ENCODE measurements around the gene HOXA9.
A peak's percentile ranks its signal among the peaks of the same experiment; 100 is the strongest.

The HOXA9 gene

GRCh38 chr7:27204851-27205322 is 39.5 kb upstream of the HOXA9 start:
- ATAC-seq (ENCODE audit: low read depth) (no peak), DNase-seq (ENCODE audit: low spot score in 2 of 2) (peak in 1 of 2 donors; percentile 22)
- Mint-ChIP-seq H3K27me3 (peaks cover 38% of the 10 kb centered on the region), H3K4me1 (peaks cover 17% of the 10 kb centered on the region), H3K27ac (peak overlapping the region; percentile 68), H3K36me3 (no peaks in the 10 kb centered on the region), H3K9me3 (no peaks in the 10 kb centered on the region), H3K4me3 (no peak overlapping the region)

GRCh38 chr7:27203964-27204594 is 38.7 kb upstream of the HOXA9 start:
- no peak for DNase-seq (ENCODE audit: low spot score in 2 of 2)
- no peak overlapping the region for H3K4me3 Mint-ChIP-seq
- H3K4me1 Mint-ChIP-seq, result peaks cover 18% of the 10 kb centered on the region
- no peaks in the 10 kb centered on the region for H3K36me3 Mint-ChIP-seq
- H3K27ac Mint-ChIP-seq, result peak overlapping the region; percentile 24
- H3K27me3 Mint-ChIP-seq, result peaks cover 35% of the 10 kb centered on the region
- no peaks in the 10 kb centered on the region for H3K9me3 Mint-ChIP-seq
- ATAC-seq (ENCODE audit: low read depth), result no peak

GRCh38 chr7:27203365-27203953 is 38.1 kb upstream of the HOXA9 start:
- DNase-seq (ENCODE audit: low spot score in 2 of 2), result no peak
- Mint-ChIP-seq H3K4me3 (no peak overlapping the region), H3K36me3 (no peaks in the 10 kb centered on the region), H3K9me3 (no peaks in the 10 kb centered on the region), H3K27me3 (peaks cover 32% of the 10 kb centered on the region), H3K27ac (no peak overlapping the region), H3K4me1 (peaks cover 21% of the 10 kb centered on the region)
- no peak for ATAC-seq (ENCODE audit: low read depth)

- no peak overlapping the region for H3K27ac Mint-ChIP-seq
- H3K4me1 Mint-ChIP-seq, result peaks cover 21% of the 10 kb centered on the region
- ATAC-seq (ENCODE audit: low read depth), result no peak
- H3K36me3 Mint-ChIP-seq, result no peaks in the 10 kb centered on the region
- no peak overlapping the region for H3K4me3 Mint-ChIP-seq
- H3K27me3 Mint-ChIP-seq, result peaks cover 34% of the 10 kb centered on the region
- no peak for DNase-seq (ENCODE audit: low spot score in 2 of 2)
- peaks cover 2% of the 10 kb centered on the region for H3K9me3 Mint-ChIP-seq
These were observed 37.5 kb upstream of the HOXA9 start for GRCh38 chr7:27202862-27203134.

- DNase-seq (ENCODE audit: low spot score in 2 of 2), result peak in 1 of 2 donors; percentile 11
- Mint-ChIP-seq H3K9me3 (peaks cover 2% of the 10 kb centered on the region), H3K27ac (no peak overlapping the region), H3K36me3 (no peaks in the 10 kb centered on the region), H3K4me3 (peak overlapping the region; percentile 8), H3K27me3 (peaks cover 35% of the 10 kb centered on the region), H3K4me1 (peaks cover 21% of the 10 kb centered on the region)
- ATAC-seq (ENCODE audit: low read depth), result no peak
These were observed 36.9 kb upstream of the HOXA9 start for GRCh38 chr7:27202018-27202861.

- H3K4me1 Mint-ChIP-seq, result peaks cover 21% of the 10 kb centered on the region
- DNase-seq (ENCODE audit: low spot score in 2 of 2) (no peak), ATAC-seq (ENCODE audit: low read depth) (no peak)
- peak overlapping the region; percentile 71 for H3K4me3 Mint-ChIP-seq
- H3K36me3 Mint-ChIP-seq, result no peaks in the 10 kb centered on the region
- peaks cover 37% of the 10 kb centered on the region for H3K27me3 Mint-ChIP-seq
- peaks cover 2% of the 10 kb centered on the region for H3K9me3 Mint-ChIP-seq
- H3K27ac Mint-ChIP-seq, result no peak overlapping the region
These were observed 36.3 kb upstream of the HOXA9 start for GRCh38 chr7:27201580-27202017.

- Mint-ChIP-seq H3K36me3 (no peaks in the 10 kb centered on the region), H3K27ac (no peak overlapping the region), H3K4me3 (peak overlapping the region; percentile 71), H3K9me3 (peaks cover 2% of the 10 kb centered on the region), H3K27me3 (peaks cover 36% of the 10 kb centered on the region), H3K4me1 (peaks cover 21% of the 10 kb centered on the region)
- ATAC-seq (ENCODE audit: low read depth), result peak; percentile 67
- DNase-seq (ENCODE audit: low spot score in 2 of 2), result peak in 1 of 2 donors; percentile 26
These were observed 35.6 kb upstream of the HOXA9 start for GRCh38 chr7:27200761-27201579.

GRCh38 chr7:27199849-27200760 is 34.8 kb upstream of the HOXA9 start, which contains the start of gene HOXA13:
HOXA13 (minus strand) TSS chr7:27200091; CDS start chr7:27200077, 14 bp downstream.
- Mint-ChIP-seq H3K27me3 (peaks cover 34% of the 10 kb centered on the region), H3K4me3 (peak within 1 kb of the TSS; percentile 84), H3K4me1 (peaks cover 21% of the 10 kb centered on the region), H3K27ac (peak within 1 kb of the TSS; percentile 79), H3K36me3 (no peaks in the 10 kb centered on the region), H3K9me3 (peaks cover 2% of the 10 kb centered on the region)
- DNase-seq (ENCODE audit: low spot score in 2 of 2), result peak in 1 of 2 donors; percentile 32
- peak; percentile 53 for ATAC-seq (ENCODE audit: low read depth)

GRCh38 chr7:27198871-27199801 is 33.8 kb upstream of the HOXA9 start:
- H3K9me3 Mint-ChIP-seq, result peaks cover 2% of the 10 kb centered on the region
- peak overlapping the region; percentile 79 for H3K27ac Mint-ChIP-seq
- H3K36me3 Mint-ChIP-seq, result no peaks in the 10 kb centered on the region
- ATAC-seq (ENCODE audit: low read depth) (no peak), DNase-seq (ENCODE audit: low spot score in 2 of 2) (peak in 1 of 2 donors; percentile 39)
- H3K27me3 Mint-ChIP-seq, result peaks cover 35% of the 10 kb centered on the region
- peak overlapping the region; percentile 56 for H3K4me3 Mint-ChIP-seq
- peaks cover 17% of the 10 kb centered on the region for H3K4me1 Mint-ChIP-seq

GRCh38 chr7:27198138-27198841 is 33.0 kb upstream of the HOXA9 start:
- Mint-ChIP-seq H3K36me3 (no peaks in the 10 kb centered on the region), H3K27ac (peak overlapping the region; percentile 79), H3K9me3 (peaks cover 2% of the 10 kb centered on the region), H3K4me3 (no peak overlapping the region), H3K4me1 (peaks cover 17% of the 10 kb centered on the region), H3K27me3 (peaks cover 32% of the 10 kb centered on the region)
- ATAC-seq (ENCODE audit: low read depth) (no peak), DNase-seq (ENCODE audit: low spot score in 2 of 2) (peak in 1 of 2 donors; percentile 19)

- DNase-seq (ENCODE audit: low spot score in 2 of 2) (no peak), ATAC-seq (ENCODE audit: low read depth) (no peak)
- peaks cover 2% of the 10 kb centered on the region for H3K9me3 Mint-ChIP-seq
- H3K27ac Mint-ChIP-seq, result peak overlapping the region; percentile 30
- H3K36me3 Mint-ChIP-seq, result no peaks in the 10 kb centered on the region
- peaks cover 30% of the 10 kb centered on the region for H3K27me3 Mint-ChIP-seq
- no peak overlapping the region for H3K4me3 Mint-ChIP-seq
- H3K4me1 Mint-ChIP-seq, result peaks cover 17% of the 10 kb centered on the region
These were observed 32.1 kb upstream of the HOXA9 start for GRCh38 chr7:27197137-27198042.
